ENCODE measurements around the gene MTRF1.
"Not testable (repeated sequence)": the region's sequence is repeated elsewhere in the genome, so short reads cannot be mapped to it uniquely, and the experiment has no call there.

The MTRF1 gene

GRCh38 chr13:41263261-41263971, at the start of gene MTRF1:
MTRF1 (minus strand) TSS chr13:41263576; CDS start chr13:41260907, 2,669 bp downstream.
- peak; percentile 84 for DNase-seq

- no peak for DNase-seq
These were observed 49.7 kb upstream of the MTRF1 start for GRCh38 chr13:41313117-41313516.

- no peak for DNase-seq
These were observed 48.8 kb upstream of the MTRF1 start for GRCh38 chr13:41312176-41312500.

DNA sequence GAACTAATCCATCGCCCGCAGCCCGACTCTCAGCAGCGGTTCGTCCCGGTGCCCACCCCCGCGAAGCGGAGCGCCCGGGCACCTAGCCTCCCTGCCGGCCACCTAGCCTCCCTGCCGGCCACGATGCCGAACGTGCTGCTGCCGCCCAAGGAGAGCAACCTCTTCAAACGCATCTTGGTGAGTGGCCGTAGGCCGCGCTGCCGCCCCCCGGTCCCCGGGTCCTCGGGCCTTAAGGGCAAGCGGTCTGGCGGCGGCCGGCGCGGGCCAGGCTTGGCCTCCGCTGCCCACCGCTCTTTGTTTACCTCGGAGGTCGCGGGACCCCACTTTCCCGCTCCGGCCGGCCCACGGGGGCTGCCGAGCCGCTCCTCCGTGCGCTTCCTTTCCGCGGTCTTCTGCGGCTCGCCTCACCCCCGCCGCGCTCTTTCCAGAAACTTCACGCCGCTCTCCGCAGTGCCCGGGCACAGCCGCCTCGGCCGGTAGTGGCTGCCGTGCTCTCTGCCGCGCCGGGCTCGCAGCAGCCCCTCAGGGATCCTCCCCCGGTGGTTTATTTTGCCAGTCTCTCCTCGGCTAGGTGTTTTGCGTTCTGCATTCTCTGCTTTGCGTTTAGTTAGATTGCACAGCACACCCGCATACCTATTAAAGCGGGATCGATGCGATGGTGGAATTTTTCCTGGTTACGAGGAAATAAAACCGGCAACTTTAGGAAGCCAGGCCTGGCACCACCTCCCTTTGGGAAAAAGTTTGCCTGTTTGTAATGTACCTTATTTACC, 48.2 kb upstream of the MTRF1 start:
- DNase-seq = peak; percentile 82

- peak; percentile 100 for DNase-seq
These were observed 47.6 kb upstream of the MTRF1 start, which contains the start of gene NAA16 for GRCh38 chr13:41310963-41311405. NAA16 (plus strand) TSS chr13:41311267; CDS start chr13:41311529, 262 bp downstream.

- no peak for DNase-seq
These were observed 44.7 kb upstream of the MTRF1 start for GRCh38 chr13:41307884-41308640.

GRCh38 chr13:41306271-41307145, 43.1 kb upstream of the MTRF1 start:
- no peak for DNase-seq

DNA sequence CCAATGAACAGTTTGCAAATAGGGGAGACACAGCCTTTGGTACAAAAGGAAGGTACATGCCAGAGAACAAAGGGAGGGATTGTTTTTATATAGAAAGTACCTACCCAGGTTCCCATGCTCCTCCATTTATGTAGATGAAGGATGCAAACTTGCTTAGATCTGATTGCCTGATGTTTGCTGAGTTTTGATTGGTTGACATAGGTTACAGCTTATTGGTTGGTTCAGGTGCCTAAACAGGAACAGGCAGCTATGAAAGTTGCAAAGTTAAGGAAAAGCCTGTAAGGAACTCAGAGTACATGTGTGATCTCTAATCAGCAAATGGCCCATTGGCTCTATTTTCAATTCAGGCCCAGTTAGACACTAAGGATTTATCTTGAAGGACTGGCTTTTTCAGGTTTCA, 41.2 kb upstream of the MTRF1 start:
- DNase-seq = no peak

DNA sequence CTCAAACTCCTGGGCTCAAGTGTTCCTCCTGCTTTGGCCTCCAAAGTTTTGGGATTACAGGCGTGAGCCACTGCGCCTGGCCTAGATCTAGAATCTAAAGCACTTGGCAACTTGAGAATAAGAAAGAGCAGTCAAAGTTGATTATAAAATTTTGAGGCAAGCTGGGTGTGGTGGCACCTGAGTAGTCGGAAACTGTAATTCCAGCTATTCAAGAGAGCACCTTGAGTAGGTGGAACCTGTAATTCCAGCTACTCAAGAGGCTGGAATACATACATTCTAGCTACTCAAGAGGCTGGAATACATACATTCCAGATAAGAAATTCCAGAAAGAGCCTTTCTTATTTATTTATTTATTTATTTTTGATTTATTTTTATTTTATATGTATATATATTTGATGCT, 39.4 kb upstream of the MTRF1 start:
- no peak for DNase-seq

DNA sequence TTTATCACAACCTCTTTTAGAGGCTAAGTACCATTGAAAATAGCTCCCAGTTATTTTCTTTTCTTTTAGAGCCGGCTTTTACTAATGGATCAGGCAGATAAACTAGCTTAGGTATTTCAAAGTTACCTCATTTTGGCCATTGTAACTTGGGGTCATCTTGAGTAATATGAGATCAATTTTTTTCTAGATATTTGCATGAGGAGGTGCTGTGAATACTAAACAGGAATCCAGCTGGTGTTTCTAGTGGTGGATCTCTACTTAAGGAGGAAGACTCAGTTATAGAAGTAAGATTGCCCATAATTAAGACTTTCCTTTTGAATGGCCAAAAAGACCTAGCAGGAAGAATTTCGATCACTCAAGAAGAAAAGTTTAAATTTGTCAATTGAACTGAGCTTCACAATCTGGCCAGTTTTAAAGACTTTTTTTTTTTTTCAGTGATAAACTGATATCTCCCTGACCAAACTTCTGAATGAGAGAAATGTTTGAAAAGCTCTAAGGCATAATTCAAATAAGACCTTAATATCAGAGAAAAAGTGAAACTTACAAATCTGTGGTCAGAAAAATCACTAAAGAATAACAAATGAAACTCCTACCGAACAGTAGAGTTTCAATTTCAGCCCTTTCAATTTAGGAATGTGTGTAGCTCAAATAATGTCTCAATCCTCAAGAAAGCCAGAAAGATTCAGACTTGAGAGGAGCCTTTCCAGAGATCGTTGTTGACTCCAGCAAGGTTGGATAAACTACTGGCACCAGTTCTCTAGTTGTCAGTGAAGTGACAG, 36.1 kb upstream of the MTRF1 start:
- DNase-seq = no peak

DNA sequence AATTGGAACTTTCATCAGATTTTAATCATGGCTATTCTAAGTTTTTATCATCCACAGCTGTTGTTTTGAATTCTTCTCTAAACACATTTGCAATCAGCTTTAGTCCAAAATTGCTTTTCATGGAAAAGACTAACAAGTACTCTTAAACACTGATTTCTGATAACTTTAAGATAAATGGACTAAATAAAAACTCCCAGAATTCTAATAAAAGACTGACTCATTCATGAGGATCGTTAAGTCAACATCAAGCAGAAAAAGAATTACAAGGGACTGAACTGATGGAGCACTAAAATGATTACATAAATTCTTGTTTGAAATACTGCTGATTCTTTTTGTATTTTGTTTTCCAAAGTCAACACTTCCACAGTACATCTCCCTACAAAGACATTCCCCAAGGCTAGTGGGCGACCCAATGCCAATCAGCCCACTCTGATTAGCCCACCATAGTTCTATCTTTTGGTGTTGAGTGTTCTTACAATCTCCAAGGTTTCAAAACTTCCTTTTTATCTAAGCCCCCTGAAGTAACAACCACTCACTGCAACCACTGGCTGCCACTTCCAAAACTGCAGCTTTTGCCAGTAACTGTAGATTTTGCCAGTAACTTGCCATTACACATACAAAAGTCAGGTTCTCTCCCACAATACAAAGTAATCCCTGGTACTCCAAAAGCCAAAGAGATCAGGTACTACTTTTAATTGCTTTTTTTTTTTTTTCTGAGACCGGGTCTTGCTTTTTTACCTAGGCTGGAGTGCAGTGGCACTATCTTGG, 33.7 kb upstream of the MTRF1 start:
- DNase-seq = no peak

GRCh38 chr13:41295973-41296372, 32.6 kb upstream of the MTRF1 start:
- no peak for DNase-seq

- DNase-seq = no peak
These were observed 31.5 kb upstream of the MTRF1 start for GRCh38 chr13:41294914-41295313.

GRCh38 chr13:41293272-41293671, 29.9 kb upstream of the MTRF1 start:
- DNase-seq = no peak

DNA sequence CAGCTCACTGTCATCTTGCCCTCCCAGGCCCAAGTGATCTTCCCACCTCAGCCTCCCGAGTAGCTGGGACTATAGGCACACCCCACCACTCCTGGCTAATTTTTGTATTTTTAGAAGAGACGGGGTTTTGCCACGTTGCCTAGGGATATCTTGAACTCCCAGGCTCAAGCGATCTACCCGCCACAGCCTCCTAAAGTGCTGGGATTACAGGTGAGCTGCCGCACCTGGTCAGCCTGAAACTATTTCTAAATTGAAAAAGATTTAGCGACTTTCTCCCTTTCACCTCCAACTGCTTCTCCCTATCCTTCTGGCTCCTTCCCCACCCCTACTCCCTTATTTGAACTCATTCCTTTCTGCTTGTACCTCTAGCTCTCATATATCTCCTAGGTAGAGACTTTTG, 27.9 kb upstream of the MTRF1 start:
- DNase-seq = no peak

DNA sequence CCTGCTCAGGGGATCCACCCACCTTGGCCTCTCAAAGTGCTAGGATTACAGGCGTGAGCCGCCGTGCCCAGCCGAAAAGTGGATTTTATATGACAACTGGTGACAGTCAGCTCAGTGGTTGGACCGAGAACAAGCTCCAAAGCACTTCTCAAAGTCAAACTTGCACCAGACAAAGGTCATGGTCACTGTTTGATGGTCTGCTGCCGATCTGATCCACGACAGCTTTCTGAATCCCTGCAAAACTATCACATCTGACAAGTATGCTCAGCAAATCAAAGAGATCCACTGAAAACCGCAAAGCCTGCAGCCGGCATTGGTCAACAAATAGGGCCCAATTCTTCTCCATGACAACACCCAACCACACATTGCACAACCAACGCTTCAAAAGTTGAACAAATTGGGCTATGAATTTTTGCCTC, 26.1 kb upstream of the MTRF1 start:
- DNase-seq = no peak

- DNase-seq = no peak
These were observed 23.0 kb upstream of the MTRF1 start for GRCh38 chr13:41286370-41286769.

DNA sequence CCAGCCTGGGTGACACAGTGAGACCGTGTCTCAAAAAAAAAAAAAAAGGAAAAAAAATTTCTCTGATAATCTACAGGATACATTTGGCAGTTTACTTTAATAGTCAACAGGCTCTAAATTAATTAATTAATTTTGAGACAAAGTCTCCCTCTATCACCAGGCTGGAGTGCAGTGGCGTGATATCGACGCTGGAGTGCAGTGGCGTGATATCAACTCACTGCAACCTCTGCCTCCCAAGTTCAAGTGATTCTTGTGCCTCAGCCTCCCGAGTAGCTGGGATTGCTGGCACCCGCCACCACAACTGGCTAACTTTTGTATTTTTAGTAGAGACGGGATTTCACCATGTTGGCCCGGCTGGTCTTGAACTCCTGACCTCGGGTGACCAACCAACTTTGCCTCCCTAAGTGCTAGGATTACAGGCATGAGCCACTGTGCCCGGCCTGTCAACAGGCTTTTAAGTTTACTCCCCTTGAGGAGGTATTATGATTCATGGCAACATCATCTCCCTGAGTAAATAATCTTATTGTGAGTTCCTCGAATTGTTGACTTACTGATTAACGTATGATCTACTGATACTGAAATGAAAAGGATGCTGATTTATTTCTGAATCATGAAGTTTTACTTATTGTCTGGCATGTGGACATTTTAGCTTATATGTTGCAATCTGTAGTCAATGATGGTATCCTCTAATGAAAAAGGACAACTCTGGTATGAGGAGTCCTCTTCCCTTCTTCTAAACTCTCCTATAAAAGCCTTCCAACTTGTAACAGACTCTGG, 21.3 kb upstream of the MTRF1 start:
- no peak for DNase-seq

DNA sequence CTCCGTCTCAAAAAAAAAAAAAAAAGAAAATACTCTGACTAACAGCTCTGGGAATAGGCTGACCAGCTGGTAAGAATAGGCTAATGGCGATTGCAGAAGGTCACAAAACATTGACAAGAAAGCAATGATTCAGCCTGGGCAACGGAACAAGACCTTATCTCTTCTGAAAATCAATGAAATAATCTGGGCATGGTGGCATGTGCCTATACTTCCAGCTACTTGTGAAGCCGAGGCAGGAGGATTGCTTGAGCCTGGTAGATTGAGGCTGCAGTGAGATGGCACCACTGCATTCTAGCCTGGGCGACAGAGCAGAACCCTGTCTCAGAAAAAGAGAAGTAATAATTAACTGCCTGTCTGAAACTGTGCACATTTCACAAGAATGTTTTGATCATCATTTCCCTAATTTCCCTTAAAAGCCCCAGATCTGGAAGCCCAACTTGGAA, 18.8 kb upstream of the MTRF1 start:
- DNase-seq = no peak

DNA sequence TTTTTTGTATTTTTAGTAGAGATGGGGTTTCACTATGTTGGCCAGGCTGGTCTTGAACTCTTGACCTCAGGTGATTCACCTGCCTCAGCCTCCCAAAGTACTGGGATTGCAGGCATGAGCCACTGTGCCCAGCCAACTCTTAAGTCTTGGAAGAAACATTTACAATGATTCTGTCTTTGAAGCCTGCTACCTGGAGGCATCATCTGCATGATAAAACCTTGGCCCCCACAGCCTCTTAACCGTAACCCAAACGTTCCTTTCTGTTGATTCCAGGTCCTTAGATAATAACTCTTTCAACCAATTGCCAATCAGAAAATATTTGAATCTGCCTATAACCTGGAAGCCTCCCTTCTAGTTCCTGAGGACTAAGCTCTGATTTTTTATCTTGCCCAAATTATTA, 15.8 kb upstream of the MTRF1 start:
- not testable (repeated sequence) for DNase-seq

All from activated CD8-positive, alpha-beta memory T cell treated with anti-CD3 and anti-CD28 coated beads, Interleukin-2, amount 50 U/mL, for 48 hours (primary cell).